ACC112 (cell line): ENCODE measurements around the gene DDRGK1.

Experiments
- H2AFZ ChIP-seq: fragments of 200-600 bp; sonication (generic); one replicate; pipeline ENCODE4 v1.6.0; 2017; ENCODE audit warnings: antibody characterized with exemption, low read length; ENCODE audit not compliant: unreplicated experiment
- H3K27ac ChIP-seq: fragments of 200-600 bp; sonication (generic); 2 replicates; pipeline ENCODE4 v1.5.1; 2014; ENCODE audit warnings: low read depth, mild to moderate bottlenecking, antibody characterized with exemption, low read length, moderate library complexity
- H3K27me3 ChIP-seq: fragments of 200-600 bp; sonication (generic); 2 replicates; pipeline ENCODE4 v1.6.1; 2014; ENCODE audit warnings: mild to moderate bottlenecking, antibody characterized with exemption, low read length, moderate library complexity, mixed read lengths; ENCODE audit not compliant: insufficient read depth
- H3K36me3 ChIP-seq: fragments of 200-600 bp; sonication (generic); 2 replicates; pipeline ENCODE4 v1.6.1; 2016; ENCODE audit warnings: mild to moderate bottlenecking, antibody characterized with exemption, low read length, moderate library complexity, mixed read lengths; ENCODE audit not compliant: insufficient read depth
- H3K4me1 ChIP-seq: fragments of 200-600 bp; sonication (generic); one replicate; pipeline ENCODE4 v1.6.1; 2016; ENCODE audit warnings: low read length, mixed read lengths; ENCODE audit not compliant: insufficient read depth, unreplicated experiment, control insufficient read depth
- H3K4me3 ChIP-seq: fragments of 200-600 bp; sonication (generic); 2 replicates; pipeline ENCODE4 v1.5.1; 2014; ENCODE audit warnings: mild to moderate bottlenecking, low read depth, low read length
- H3K79me2 ChIP-seq: fragments of 200-600 bp; sonication (generic); one replicate; pipeline ENCODE4 v1.6.0; 2016; ENCODE audit warnings: low read length; ENCODE audit not compliant: control insufficient read depth, unreplicated experiment, insufficient read depth

The DDRGK1 gene

DNA sequence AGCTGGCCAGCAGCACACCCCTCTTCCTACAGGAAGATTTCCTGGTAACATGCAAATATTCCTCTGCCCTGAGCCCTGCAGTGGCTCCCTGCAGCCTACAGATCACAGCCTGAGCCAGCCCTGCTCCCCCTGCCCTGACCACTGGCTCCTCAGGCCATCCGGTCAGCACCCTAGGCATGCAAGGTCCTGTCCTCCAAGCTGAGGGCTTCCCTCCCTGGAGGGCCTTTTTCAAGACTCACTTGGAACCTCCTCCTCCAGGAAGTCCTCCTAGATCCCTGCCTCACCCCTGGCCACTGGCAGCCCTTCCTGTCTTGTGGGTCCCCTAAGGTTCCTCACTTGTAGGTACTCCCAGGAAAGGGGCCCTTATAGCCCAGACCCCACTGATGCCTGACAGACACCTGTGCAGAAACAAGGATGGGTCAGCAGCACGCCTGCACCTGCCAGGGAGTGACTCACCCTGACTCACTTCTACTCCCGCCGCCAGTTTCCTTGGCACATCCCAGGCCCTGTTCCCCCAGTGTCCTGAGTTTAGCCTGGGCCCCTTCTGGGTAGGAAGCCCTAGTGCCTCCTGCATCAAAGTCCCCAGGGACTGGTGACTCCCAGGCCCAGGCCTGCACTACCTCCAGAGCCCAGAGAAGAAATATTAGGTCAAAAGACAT is 31.3 kb upstream of the DDRGK1 start:
- Histone ChIP-seq H3K27ac (no peak overlapping the region), H3K4me1 (no peaks in the 10 kb centered on the region), H3K36me3 (no peaks in the 10 kb centered on the region), H3K27me3 (peaks cover 42% of the 10 kb centered on the region), H3K79me2 (no peaks in the 10 kb centered on the region), H3K4me3 (no peak overlapping the region), H2AFZ (no peak overlapping the region)

- no peak overlapping the region for H2AFZ ChIP-seq
- no peaks in the 10 kb centered on the region for H3K4me1 ChIP-seq
- no peak overlapping the region for H3K27ac ChIP-seq
- no peaks in the 10 kb centered on the region for H3K79me2 ChIP-seq
- H3K36me3 ChIP-seq, result no peaks in the 10 kb centered on the region
- no peak overlapping the region for H3K4me3 ChIP-seq
- H3K27me3 ChIP-seq, result peaks cover 25% of the 10 kb centered on the region
Observed at GRCh38 chr20:3233991-3234498, 29.6 kb upstream of the DDRGK1 start.

DNA sequence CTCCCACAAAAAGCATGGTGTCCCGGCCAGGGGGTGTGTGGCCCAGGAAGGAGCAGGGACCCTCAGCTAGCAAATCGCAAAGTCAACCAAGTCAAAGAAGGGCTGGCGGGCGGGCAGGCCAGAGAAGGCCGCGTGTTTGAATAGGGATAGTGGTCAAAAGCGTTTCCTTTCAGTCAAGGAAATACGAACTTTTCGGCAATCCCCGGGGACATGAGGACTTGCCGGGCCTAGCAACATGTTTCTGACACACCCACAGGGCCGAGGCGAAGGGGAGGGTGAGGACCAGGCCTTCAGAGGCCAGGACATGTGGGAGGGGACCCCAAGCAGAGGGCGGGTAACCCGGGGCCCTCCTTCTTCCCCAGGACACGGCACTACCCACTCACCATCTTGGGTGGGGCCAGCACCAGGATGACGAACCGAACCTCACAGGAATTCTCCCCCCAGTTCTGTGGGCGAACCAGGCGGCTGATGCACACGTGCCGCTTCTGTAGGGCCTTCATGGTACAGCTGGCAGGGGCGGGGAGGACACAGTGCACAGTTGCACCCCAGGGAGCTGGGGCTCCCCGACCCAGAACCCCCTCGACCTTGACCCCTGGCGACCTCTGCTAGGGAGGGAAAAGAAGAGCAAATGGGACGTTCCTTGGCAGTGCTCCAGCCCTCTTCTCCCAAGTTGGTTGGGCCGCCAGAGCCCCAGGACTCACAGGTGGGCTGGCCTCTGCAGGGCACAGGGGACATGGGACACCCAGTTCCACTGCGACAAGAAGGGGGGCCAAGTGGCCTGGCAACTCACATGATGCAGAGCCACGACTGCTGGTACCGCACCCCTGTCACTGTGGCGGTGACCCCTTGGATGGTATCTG is 28.9 kb upstream of the DDRGK1 start:
- Histone ChIP-seq H3K4me1 (no peaks in the 10 kb centered on the region), H2AFZ (no peak overlapping the region), H3K27ac (no peak overlapping the region), H3K36me3 (no peaks in the 10 kb centered on the region), H3K27me3 (peaks cover 19% of the 10 kb centered on the region), H3K79me2 (no peaks in the 10 kb centered on the region), H3K4me3 (no peak overlapping the region)

- H3K4me1 ChIP-seq, result no peaks in the 10 kb centered on the region
- no peak overlapping the region for H3K27ac ChIP-seq
- no peak overlapping the region for H3K4me3 ChIP-seq
- no peaks in the 10 kb centered on the region for H3K36me3 ChIP-seq
- H3K79me2 ChIP-seq, result no peaks in the 10 kb centered on the region
- peaks cover 6% of the 10 kb centered on the region for H3K27me3 ChIP-seq
- no peak overlapping the region for H2AFZ ChIP-seq
Observed at GRCh38 chr20:3231889-3232588, 27.6 kb upstream of the DDRGK1 start.

- no peak overlapping the region for H3K27ac ChIP-seq
- H3K4me1 ChIP-seq, result no peaks in the 10 kb centered on the region
- no peak overlapping the region for H2AFZ ChIP-seq
- H3K4me3 ChIP-seq, result no peak overlapping the region
- H3K79me2 ChIP-seq, result no peaks in the 10 kb centered on the region
- H3K36me3 ChIP-seq, result no peaks in the 10 kb centered on the region
- H3K27me3 ChIP-seq, result no peaks in the 10 kb centered on the region
Observed at GRCh38 chr20:3231116-3231515, 26.6 kb upstream of the DDRGK1 start.

DNA sequence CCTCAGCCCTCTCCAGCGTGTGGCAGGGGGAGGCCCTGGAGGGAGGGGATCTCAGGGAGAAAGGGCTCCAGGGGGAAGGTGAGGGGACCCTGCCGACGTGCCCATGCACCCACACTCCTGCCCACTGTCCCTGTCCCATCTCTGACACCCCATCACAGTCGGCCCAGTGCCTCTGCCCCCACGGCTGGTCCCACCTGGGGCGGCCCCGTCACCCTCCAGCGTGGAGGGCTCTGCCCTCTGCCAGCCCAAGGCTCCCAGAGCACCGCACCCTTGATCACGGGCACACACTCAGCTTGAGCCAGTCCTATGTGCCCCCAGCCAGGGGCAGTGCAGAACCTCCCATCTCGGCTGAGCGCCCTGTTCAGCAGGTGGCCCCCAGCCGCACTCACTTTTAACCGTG is 25.3 kb upstream of the DDRGK1 start:
- Histone ChIP-seq H3K27me3 (no peaks in the 10 kb centered on the region), H3K4me1 (no peaks in the 10 kb centered on the region), H2AFZ (no peak overlapping the region), H3K27ac (no peak overlapping the region), H3K79me2 (no peaks in the 10 kb centered on the region), H3K36me3 (no peaks in the 10 kb centered on the region), H3K4me3 (no peak overlapping the region)

GRCh38 chr20:3229158-3229557 is 24.7 kb upstream of the DDRGK1 start:
- H2AFZ ChIP-seq, result no peak overlapping the region
- no peaks in the 10 kb centered on the region for H3K79me2 ChIP-seq
- H3K4me1 ChIP-seq, result no peaks in the 10 kb centered on the region
- H3K36me3 ChIP-seq, result no peaks in the 10 kb centered on the region
- H3K4me3 ChIP-seq, result no peak overlapping the region
- H3K27ac ChIP-seq, result no peak overlapping the region
- H3K27me3 ChIP-seq, result no peaks in the 10 kb centered on the region

DNA sequence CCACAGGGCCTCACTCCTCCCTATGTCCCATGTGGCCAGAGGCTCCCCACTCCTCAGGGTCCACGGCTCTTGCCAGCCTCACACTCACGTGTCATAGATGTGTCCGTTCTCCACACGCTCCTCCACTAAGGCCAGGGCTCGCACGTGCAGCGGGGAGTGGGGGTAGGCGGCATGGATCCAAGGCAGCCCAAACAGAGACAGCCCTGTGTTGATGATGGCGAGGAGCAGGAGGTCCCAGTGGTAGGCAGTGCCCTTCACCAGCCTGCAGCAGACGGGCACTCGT is 24.2 kb upstream of the DDRGK1 start:
- Histone ChIP-seq H3K79me2 (no peaks in the 10 kb centered on the region), H3K36me3 (no peaks in the 10 kb centered on the region), H2AFZ (no peak overlapping the region), H3K27me3 (no peaks in the 10 kb centered on the region), H3K27ac (no peak overlapping the region), H3K4me1 (no peaks in the 10 kb centered on the region), H3K4me3 (no peak overlapping the region)

GRCh38 chr20:3227936-3228749 is 23.7 kb upstream of the DDRGK1 start:
- Histone ChIP-seq H3K4me3 (no peak overlapping the region), H3K27ac (no peak overlapping the region), H3K4me1 (no peaks in the 10 kb centered on the region), H3K27me3 (no peaks in the 10 kb centered on the region), H2AFZ (no peak overlapping the region), H3K79me2 (no peaks in the 10 kb centered on the region), H3K36me3 (no peaks in the 10 kb centered on the region)

DNA sequence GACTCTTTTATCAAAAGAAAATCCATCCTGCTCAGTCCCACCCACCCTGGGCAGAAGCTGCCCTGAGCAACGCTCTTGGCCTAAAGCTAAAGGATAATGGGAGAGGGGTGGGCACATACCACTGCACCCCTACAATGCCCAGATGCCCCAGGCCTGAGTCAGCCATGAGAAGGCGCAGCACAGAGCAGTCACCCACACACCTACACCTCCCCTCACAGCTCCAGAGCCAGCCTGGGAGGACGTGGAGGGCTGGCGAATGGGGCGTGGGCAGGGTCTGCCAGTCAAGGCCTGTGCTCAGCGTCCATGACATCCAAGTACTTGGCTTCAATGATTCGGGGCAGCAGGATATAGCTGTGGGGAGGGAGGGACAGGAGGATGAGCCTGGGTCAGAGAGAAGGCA is 23.0 kb upstream of the DDRGK1 start:
- H2AFZ ChIP-seq, result no peak overlapping the region
- H3K36me3 ChIP-seq, result no peaks in the 10 kb centered on the region
- H3K4me3 ChIP-seq, result no peak overlapping the region
- no peak overlapping the region for H3K27ac ChIP-seq
- H3K79me2 ChIP-seq, result no peaks in the 10 kb centered on the region
- H3K4me1 ChIP-seq, result no peaks in the 10 kb centered on the region
- no peaks in the 10 kb centered on the region for H3K27me3 ChIP-seq
